K562 (cell line): Measurements from ENCODE around the gene AGPAT4. TPM values are rescaled to one million over a fixed set of nuclear protein-coding genes. Genes with fewer than 3 reads are reported as not detected.
A peak's percentile ranks its signal among the peaks of the same experiment; 100 is the strongest.

Experiments
- ATAC-seq: fragments of 200-7000 bp; cut with Tn5 transposase; 3 replicates; pipeline ENCODE4 v1.9.1; 2020; ENCODE audit warnings: moderate library complexity
- BruUV-seq: library from RNA; stranded (reverse); fragments of 400-500 nt; replicated peaks from 2 replicates; lab custom pipeline; 2021; lab: Mats Ljungman, UMichigan
- CTCF ChIA-PET: fragments of 300-600 bp; formaldehyde crosslinking; extraction: SDS; loops from one replicate; lab custom pipeline; 2021; ENCODE audit warnings: low intra/inter-chr PET ratio; lab: Yijun Ruan, JAX
- POLR2A ChIA-PET: fragments of 300-600, 350-650 bp; sonication (Branson Sonifier 250); formaldehyde crosslinking; extraction: SDS; loops from one replicate; lab custom pipeline; 2021; ENCODE audit warnings: antibody characterized with exemption, inconsistent platforms; lab: Yijun Ruan, JAX
- DNase-seq, 4 experiments: peaks; one replicate each; pipeline versions ENCODE4 v3.0.0 to v3.0.0-alpha.2; 2011 to 2018; ENCODE audit warnings: low spot score in 3 of 4, mixed read lengths in 3 of 4; ENCODE audit errors: extremely low read depth in 1 of 4
- FAIRE-seq: peaks from 2 replicates; lab custom pipeline; 2011; peaks lifted over from hg19 to GRCh38; lab: Jason Lieb, UNC
- H2AFZ ChIP-seq: 2 replicates; pipeline ENCODE4 v1.6.0; 2011; ENCODE audit warnings: low read depth, low read length, control low read depth, inconsistent platforms
- H3K27ac ChIP-seq: fragments of 200-600 bp; 3 replicates; pipeline ENCODE4 v1.8.0; 2011; ENCODE audit warnings: low read depth, mild to moderate bottlenecking, control low read depth, inconsistent platforms, low read length, moderate library complexity, mixed read lengths; ENCODE audit errors: extremely low read depth
- H3K27me3 ChIP-seq, 2 experiments: fragments of 300-600 bp in 1 of 2; 2 replicates in 1 of 2; 3 replicates in 1 of 2; pipeline versions ENCODE4 v1.6.0 to v1.8.0; 2011; ENCODE audit warnings: inconsistent platforms in 2 of 2, low read length in 2 of 2, mild to moderate bottlenecking in 1 of 2, mixed read lengths in 1 of 2, moderate library complexity in 1 of 2; ENCODE audit not compliant: control insufficient read depth in 2 of 2, insufficient read depth in 2 of 2
- H3K36me3 ChIP-seq: fragments of 300-600 bp; 3 replicates; pipeline ENCODE4 v1.8.0; 2011; ENCODE audit warnings: mild to moderate bottlenecking, low read length, inconsistent platforms; ENCODE audit not compliant: control insufficient read depth, insufficient read depth
- H3K4me1 ChIP-seq, 2 experiments: fragments of 200-600 bp in 1 of 2; replicated peaks in 1 of 2; 2 replicates in 1 of 2; 3 replicates in 1 of 2; pipeline versions ENCODE4 v1.5.1 to v1.8.0; 2011; ENCODE audit warnings: inconsistent platforms in 2 of 2, low read length in 2 of 2, mild to moderate bottlenecking in 1 of 2, mixed read lengths in 1 of 2, moderate library complexity in 1 of 2; ENCODE audit not compliant: control insufficient read depth in 2 of 2, insufficient read depth in 2 of 2
- H3K4me2 ChIP-seq: 2 replicates; pipeline ENCODE4 v1.6.1; 2011; ENCODE audit warnings: low read length, control low read depth, inconsistent platforms, mixed read lengths; ENCODE audit not compliant: insufficient read depth
- H3K4me3 ChIP-seq: fragments of 200-600 bp; sonication (generic), shearing (Covaris generic); 2 replicates; pipeline ENCODE4 v1.5.1; 2016; ENCODE audit warnings: control low read depth, inconsistent platforms
- H3K79me2 ChIP-seq: fragments of 200-600 bp; 3 replicates; pipeline ENCODE4 v1.8.0; 2011; ENCODE audit warnings: low read length, inconsistent platforms; ENCODE audit not compliant: control insufficient read depth, insufficient read depth
- H3K9ac ChIP-seq, 2 experiments: 2 replicates each; pipeline versions ENCODE4 v1.6.0 to v1.6.1; 2011; ENCODE audit warnings: low read depth in 2 of 2, low read length in 2 of 2, control low read depth in 1 of 2, inconsistent platforms in 1 of 2, mild to moderate bottlenecking in 1 of 2, mixed read lengths in 1 of 2; ENCODE audit not compliant: insufficient read depth in 1 of 2
- H3K9me1 ChIP-seq: one replicate; pipeline ENCODE4 v1.6.0; 2011; ENCODE audit warnings: inconsistent platforms, mild to moderate bottlenecking, low read length, moderate library complexity; ENCODE audit not compliant: control insufficient read depth, insufficient read depth
- H3K9me3 ChIP-seq: replicated peaks from 2 replicates; pipeline ENCODE4 v1.5.1; 2011; ENCODE audit warnings: low read depth, low read length, inconsistent platforms; ENCODE audit not compliant: control insufficient read depth, insufficient read depth
- H4K20me1 ChIP-seq: replicated peaks from 2 replicates; pipeline ENCODE4 v1.6.1; 2011; ENCODE audit warnings: low read length, inconsistent platforms, mixed read lengths; ENCODE audit not compliant: control insufficient read depth, insufficient read depth
- BCOR ChIP-seq: fragments of 450-650 bp; IDR thresholded peaks from 2 replicates; pipeline ENCODE4 v1.6.1; 2016
- FOXA3 ChIP-seq, 2 experiments: fragments of 450-650 bp in 1 of 2; sonication (generic) in 1 of 2; formaldehyde crosslinking; IDR thresholded peaks in 1 of 2; conservative IDR thresholded peaks in 1 of 2; 2 replicates each; pipeline versions ENCODE4 v1.4.0 to v1.8.0; 2020 to 2022; ENCODE audit warnings: mild to moderate bottlenecking in 2 of 2, missing genetic modification reagents in 1 of 2
- FOXJ2 ChIP-seq: fragments of 200-800 bp; sonication (Bioruptor generic); IDR thresholded peaks from 2 replicates; pipeline ENCODE4 v1.6.1; 2016; ENCODE audit warnings: missing genetic modification characterization, missing compliant biosample characterization
- HMGXB4 ChIP-seq: sonication (generic); formaldehyde crosslinking; IDR thresholded peaks from 2 replicates; pipeline ENCODE4 v1.8.1; 2023; ENCODE audit warnings: mild to moderate bottlenecking, missing genetic modification reagents
- KDM1A ChIP-seq, 2 experiments: fragments of 450-650 bp; IDR thresholded peaks; 2 replicates each; pipeline ENCODE4 v1.6.1; 2016; ENCODE audit warnings: mild to moderate bottlenecking in 2 of 2
- RBM25 ChIP-seq: fragments of 200-400 bp; formaldehyde crosslinking; IDR thresholded peaks from 2 replicates; pipeline ENCODE4 v1.6.1; 2018; ENCODE audit warnings: low read length, low read depth, moderate library complexity; ENCODE audit not compliant: severe bottlenecking
- ZFP36 ChIP-seq: fragments of 150-350 bp; IDR thresholded peaks from 2 replicates; pipeline ENCODE4 v1.6.1; 2018; ENCODE audit warnings: low read length, low read depth; ENCODE audit not compliant: partially characterized antibody
- ZKSCAN8 ChIP-seq: fragments of 200-800 bp; sonication (Bioruptor generic); IDR thresholded peaks from 2 replicates; pipeline ENCODE4 v1.6.1; 2016; ENCODE audit warnings: missing genetic modification characterization, missing compliant biosample characterization
- WGBS: fragments of 100-300 bp; shearing (Covaris generic); methylation state at CpG from one replicate; pipeline ENCODE4 v1.1.6; 2016; ENCODE audit warnings: low coverage, mixed read lengths; ENCODE audit not compliant: insufficient coverage; ENCODE audit errors: missing lambda C conversion rate; 5-methylcytosine and 5-hydroxymethylcytosine counted together
- in situ Hi-C: fragments of 300-500 bp; cut with MboI; formaldehyde crosslinking; loops from 4 replicates; pipeline ENCODE4 v1.15.0; 2018; ENCODE audit warnings: inconsistent platforms, mixed read lengths
- intact Hi-C: fragments of 100-400 bp; cut with micrococcal nuclease; formaldehyde crosslinking; loops from 2 replicates; pipeline ENCODE4 v1.14.2; 2022
- polyA plus RNA-seq, 8 experiments: library from polyadenylated mRNA; depleted of rRNA in 4 of 8; stranded (reverse) in 5 of 8; unstranded in 3 of 8; fragments of >200 nt; fragmentation: Nextera tagmentation in 2 of 8; fragmentation: Illumina TruSeq in 1 of 8; extraction: Ambion mirVana in 2 of 8; extraction: Trizol in 1 of 8; gene quantifications; 2 replicates each; pipeline versions ENCODE4 v1.2.1 to v1.2.3, GENCODE V29; 2011 to 2014; ENCODE audit warnings: inconsistent platforms in 1 of 8, missing spikeins in 1 of 8
- total RNA-seq, 7 experiments: library from RNA; depleted of rRNA in 6 of 7; stranded (reverse); fragments of >200 nt in 6 of 7; fragmentation: Illumina TruSeq in 2 of 7; extraction: Trizol in 2 of 7; gene quantifications; 2 replicates each; pipeline versions ENCODE4 v1.2.1 to v1.2.3, GENCODE V29; 2011 to 2021; ENCODE audit warnings: low replicate concordance in 1 of 7

The AGPAT4 gene
- total and polyA plus RNA-seq, 9 of the 15 experiments (the other 6 are each of a cell fraction or from before 2014, with no cell fraction given), result 2.2 to 15.0 (median 5.7) TPM

- 0 out of 2 replicates have a peak, but pooled peaks have one; percentile 14 for TF ChIP-seq HMGXB4
Measured at GRCh38 chr6:161224951-161225680, 48.7 kb downstream of the AGPAT4 start (continued).

DNA sequence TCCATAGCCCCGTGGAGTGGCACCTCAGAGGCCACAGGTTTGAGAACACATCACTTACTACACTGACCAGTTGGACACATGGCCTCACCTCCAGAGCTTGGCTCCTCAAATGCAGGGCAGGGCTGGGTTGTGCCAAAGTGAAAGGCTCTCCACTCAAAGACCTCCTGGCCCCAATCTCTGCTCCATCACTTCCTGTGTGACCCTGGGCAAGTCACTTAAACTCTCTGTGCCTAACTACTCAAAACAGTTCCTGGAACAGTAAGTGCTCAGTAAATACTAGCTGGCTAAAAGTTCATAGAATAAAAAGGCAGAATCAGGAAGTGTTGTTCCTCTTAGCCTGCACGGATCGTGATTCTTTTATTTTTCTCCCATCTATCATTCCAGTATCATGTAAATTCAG, 50.2 kb downstream of the AGPAT4 start:
- no peak overlapping the region for H2AFZ ChIP-seq
- no TSS peak for BruUV-seq
- no peak overlapping the region for H3K4me3 ChIP-seq
- no peak overlapping the region for H3K9ac ChIP-seq
- H3K4me1 ChIP-seq, result peaks cover 24 to 38% of the 10 kb centered on the region in 2 experiments
- TF ChIP-seq KDM1A (IDR thresholded peaks at IDR 0.05), result peak in 1 of 2 experiments; percentile 63; a peak in 2 of 4 replicates
- TF ChIP-seq FOXJ2, result no peak
- TF ChIP-seq RBM25, result peak; percentile 72
- peak; percentile 53 for TF ChIP-seq ZFP36
- no peak for TF ChIP-seq ZKSCAN8 (CRISPR knock-in tag)
- peak in 1 of 2 experiments; percentile 50; a peak in 1 of 4 replicates for TF ChIP-seq FOXA3 (CRISPR knock-in tag; conservative IDR thresholded peaks at IDR 0.05 in 1 of 2, IDR thresholded peaks at IDR 0.05 in 1 of 2)
- TF ChIP-seq BCOR, result peak; percentile 76
- DNase-seq (no peak), ATAC-seq (no peak), FAIRE-seq (no peak)
- no peaks in the 10 kb centered on the region for H3K27me3 ChIP-seq
- peaks cover 3% of the 10 kb centered on the region; the same call in 1 of the 3 replicates for H3K36me3 ChIP-seq
- H3K9me3 ChIP-seq, result peaks cover 14% of the 10 kb centered on the region
- intact Hi-C loops, result no loop called here
- no peaks in the 10 kb centered on the region for H3K9me1 ChIP-seq
- POLR2A ChIA-PET, result interaction anchor here (0.5 kb wide), 1 partner anchor 1140 kb away, joined by 5 read pairs; no protein-coding TSS in a partner anchor
- in situ Hi-C loops, result no loop called here
- no peak overlapping the region for H3K27ac ChIP-seq
- 85% methylated on average over 3 of the region's 3 CpGs for whole genome bisulfite sequencing
- H3K79me2 ChIP-seq, result no peaks in the 10 kb centered on the region
- no peaks in the 10 kb centered on the region for H4K20me1 ChIP-seq
- CTCF ChIA-PET, result no interaction called here
- no peak overlapping the region for H3K4me2 ChIP-seq
